GM13977 (cell line): ENCODE data around the gene HERC4.

ENCODE experiments used
- DNase-seq: peaks from one replicate; pipeline ENCODE4 v3.0.0; 2012; ENCODE audit warnings: low spot score
- in situ Hi-C: fragments of 300-500 bp; cut with MboI; formaldehyde crosslinking; loops from one replicate; pipeline ENCODE4 v1.12.0; 2022; ENCODE audit warnings: low sequenced_read_pairs, low pct_unique_long_range_greater_than_20kb, mixed read lengths, inconsistent platforms; ENCODE audit not compliant: unreplicated experiment
- TF ChIP-seq, protein P1 (sequence below): IDR thresholded peaks from 2 replicates; pipeline ENCODE4 v1.5.1; 2012; ENCODE audit warnings: mild to moderate bottlenecking, control low read depth; ENCODE audit not compliant: insufficient read depth; ENCODE audit errors: extremely low read depth, missing control alignments

HERC4 gene

DNA sequence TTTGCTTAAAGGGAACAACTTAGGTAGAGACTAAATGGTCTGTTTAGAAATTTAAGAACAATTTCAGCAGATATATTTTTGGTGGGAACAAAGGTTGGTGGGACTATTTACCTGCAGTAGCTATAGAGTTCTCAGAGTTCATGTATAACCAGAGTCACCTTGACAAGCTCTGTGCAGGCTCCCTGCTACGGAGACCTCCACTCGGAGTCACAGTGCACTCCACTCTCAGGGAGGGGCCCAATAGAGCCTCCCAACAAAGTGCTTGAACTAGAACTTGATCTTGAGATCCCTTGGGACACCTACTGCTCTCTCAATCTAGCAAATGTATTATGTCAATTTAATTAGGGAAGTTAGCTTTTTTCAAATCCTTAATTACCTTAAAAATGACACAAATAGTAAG lies 36.5 kb upstream of the HERC4 start:
- TF ChIP-seq, protein P1, sequence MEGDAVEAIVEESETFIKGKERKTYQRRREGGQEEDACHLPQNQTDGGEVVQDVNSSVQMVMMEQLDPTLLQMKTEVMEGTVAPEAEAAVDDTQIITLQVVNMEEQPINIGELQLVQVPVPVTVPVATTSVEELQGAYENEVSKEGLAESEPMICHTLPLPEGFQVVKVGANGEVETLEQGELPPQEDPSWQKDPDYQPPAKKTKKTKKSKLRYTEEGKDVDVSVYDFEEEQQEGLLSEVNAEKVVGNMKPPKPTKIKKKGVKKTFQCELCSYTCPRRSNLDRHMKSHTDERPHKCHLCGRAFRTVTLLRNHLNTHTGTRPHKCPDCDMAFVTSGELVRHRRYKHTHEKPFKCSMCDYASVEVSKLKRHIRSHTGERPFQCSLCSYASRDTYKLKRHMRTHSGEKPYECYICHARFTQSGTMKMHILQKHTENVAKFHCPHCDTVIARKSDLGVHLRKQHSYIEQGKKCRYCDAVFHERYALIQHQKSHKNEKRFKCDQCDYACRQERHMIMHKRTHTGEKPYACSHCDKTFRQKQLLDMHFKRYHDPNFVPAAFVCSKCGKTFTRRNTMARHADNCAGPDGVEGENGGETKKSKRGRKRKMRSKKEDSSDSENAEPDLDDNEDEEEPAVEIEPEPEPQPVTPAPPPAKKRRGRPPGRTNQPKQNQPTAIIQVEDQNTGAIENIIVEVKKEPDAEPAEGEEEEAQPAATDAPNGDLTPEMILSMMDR, result no peak
- DNase-seq, result no peak
- in situ Hi-C loops, result no loop called here

DNA sequence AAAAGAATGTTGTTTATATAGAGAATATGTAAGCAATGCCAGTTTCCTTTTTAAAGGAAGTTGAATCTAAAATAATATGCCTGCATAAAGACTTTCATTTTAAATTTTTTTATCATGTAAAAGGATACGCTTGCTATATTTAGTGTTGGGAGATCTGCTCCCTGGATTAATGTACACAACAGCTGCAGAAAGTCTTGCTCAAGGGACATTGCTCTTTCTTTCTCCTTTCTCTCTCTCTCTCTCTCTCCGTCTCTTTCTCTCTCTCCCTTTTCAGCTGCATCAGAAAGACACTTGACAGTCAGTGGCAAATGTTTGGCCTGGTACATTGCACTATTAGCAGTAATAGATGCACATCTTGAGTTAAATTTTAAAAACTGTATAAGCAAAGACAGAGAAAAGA lies 34.9 kb upstream of the HERC4 start:
- DNase-seq, result no peak
- in situ Hi-C loops, result no loop called here
- TF ChIP-seq, protein P1, result no peak

DNA sequence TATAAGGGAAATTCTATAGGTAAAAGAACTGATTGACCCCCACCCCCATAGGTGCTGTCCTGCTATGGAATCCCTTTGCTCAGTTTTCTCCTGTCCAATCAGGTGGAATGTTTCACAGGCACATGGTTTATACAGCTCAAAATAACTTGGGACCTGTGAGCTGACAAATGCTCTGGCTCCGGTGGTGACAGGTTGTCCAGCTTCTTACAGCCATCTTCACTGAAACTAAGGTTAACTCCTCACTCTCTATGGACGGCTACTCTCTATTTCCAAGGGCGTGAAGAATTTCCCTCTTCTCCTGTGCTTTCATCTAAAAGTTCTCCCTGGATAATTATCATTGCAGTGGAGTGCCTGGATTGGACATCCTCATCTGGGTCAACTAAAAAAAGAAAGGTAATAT lies 34.2 kb upstream of the HERC4 start, which contains the start of gene MYPN:
MYPN (plus strand) TSS at position 158 of the 400 bp plus-strand sequence. CDS start 11,951 bp downstream, outside the sequence.
- TF ChIP-seq, protein P1, result no peak
- no peak for DNase-seq
- in situ Hi-C loops, result no loop called here

DNA sequence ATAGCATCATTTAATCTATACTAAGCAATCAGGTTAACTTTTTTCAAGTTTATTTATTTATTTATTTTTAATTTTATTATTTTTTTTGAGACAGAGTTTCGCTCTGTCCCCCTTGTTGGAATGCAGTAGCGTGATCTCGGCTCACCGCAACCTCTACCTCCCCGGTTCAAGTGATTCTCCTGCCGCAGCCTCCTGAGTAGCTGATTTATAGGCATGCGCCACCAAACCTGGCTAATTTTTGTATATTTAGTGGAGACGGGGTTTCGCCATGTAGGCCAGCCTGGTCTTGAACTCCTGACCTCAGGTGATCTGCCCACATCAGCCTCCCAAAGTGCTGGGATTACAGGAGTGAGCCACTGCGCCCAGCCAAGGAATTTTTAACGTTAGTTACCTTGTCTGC lies 33.6 kb upstream of the HERC4 start:
- TF ChIP-seq, protein P1, result no peak
- no peak for DNase-seq
- in situ Hi-C loops, result no loop called here

DNA sequence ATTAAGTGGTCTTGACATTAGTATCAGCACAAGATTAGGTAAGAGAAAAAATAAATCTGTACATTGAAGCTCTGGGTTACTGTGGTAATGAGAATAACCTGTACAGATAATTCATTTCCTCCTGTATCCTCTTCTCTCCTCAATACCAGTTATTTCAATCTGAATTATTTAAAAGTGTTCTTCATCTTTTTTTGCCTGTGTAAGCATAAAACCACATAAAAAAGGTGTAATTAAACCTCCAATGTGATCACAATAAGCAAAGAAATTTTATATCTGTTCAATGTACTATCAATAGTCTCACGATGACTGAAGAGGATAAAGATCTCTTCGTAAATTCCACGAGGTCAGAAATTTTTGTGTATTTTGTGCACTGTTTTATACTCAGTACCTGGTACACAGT lies 33.0 kb upstream of the HERC4 start:
- in situ Hi-C loops, result no loop called here
- TF ChIP-seq, protein P1, result no peak
- DNase-seq, result no peak

DNA sequence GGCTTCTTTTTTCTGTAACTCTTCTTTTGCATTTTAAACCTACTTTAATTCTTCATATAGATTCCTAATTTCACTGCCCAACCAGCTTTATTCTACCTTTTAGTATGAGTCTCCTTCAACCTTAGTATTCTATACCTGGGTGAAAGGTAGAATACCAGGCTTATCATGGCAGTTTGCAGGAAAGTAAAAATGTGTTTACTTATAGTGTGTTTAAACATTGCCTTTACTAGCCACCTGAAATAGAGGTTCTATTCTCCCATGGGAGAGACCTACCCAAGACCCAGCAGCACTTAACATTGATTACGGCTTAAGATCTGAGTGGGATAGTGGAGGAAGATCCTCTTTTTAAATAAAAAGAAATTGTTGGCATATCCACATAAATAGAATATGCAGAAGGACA lies 32.6 kb upstream of the HERC4 start:
- TF ChIP-seq, protein P1, result no peak
- no peak for DNase-seq
- in situ Hi-C loops, result no loop called here

DNA sequence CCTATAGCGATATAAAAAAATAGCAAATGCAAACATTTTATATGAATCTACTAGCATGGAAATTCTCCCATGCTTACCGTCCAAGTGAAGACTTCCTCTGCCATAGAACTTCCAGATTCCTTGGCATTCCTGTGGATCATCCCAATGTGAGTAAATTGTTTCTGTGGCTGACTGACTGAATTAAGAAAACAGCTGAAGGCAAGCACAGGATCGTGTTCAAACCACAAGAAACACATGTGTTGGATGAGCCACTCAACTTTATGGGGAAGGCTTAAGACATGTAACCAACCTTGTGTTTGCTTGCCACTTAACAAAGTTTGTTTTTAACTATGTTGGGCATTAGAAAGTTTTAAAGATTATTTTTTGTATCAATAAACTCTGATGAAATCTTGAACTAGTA lies 31.6 kb upstream of the HERC4 start:
- in situ Hi-C loops, result no loop called here
- TF ChIP-seq, protein P1, result no peak
- no peak for DNase-seq
